Mesodermal cell (in vitro differentiated cells): ENCODE measurements around the gene MTAP. TPM values are rescaled to one million over a fixed set of nuclear protein-coding genes. Genes with fewer than 3 reads are reported as not detected.

Experiments
- H3K27ac ChIP-seq: 2 replicates; pipeline ENCODE4 v1.7.0; 2013; ENCODE audit warnings: mild to moderate bottlenecking, low read depth, low read length, moderate library complexity; ENCODE audit not compliant: severe bottlenecking
- H3K36me3 ChIP-seq: 2 replicates; pipeline ENCODE4 v1.7.1; 2013; ENCODE audit warnings: mild to moderate bottlenecking, low read length, moderate library complexity; ENCODE audit not compliant: control insufficient read depth, insufficient read depth
- H3K4me1 ChIP-seq: one replicate; pipeline ENCODE4 v1.7.1; 2013; ENCODE audit warnings: mild to moderate bottlenecking, low read length; ENCODE audit not compliant: insufficient read depth, control insufficient read depth, poor library complexity, severe bottlenecking
- H3K4me3 ChIP-seq: 2 replicates; pipeline ENCODE4 v1.7.0; 2013; ENCODE audit warnings: low read length, control low read depth, mild to moderate bottlenecking; ENCODE audit not compliant: insufficient read depth, poor library complexity, severe bottlenecking; ENCODE audit errors: extremely low read depth
- H3K9me3 ChIP-seq: 2 replicates; pipeline ENCODE4 v1.7.1; 2013; ENCODE audit warnings: mild to moderate bottlenecking, low read length, moderate library complexity; ENCODE audit not compliant: control insufficient read depth
- WGBS, 2 experiments: methylation state at CpG; one replicate each; pipeline ENCODE4 v1.1.5; 2013; ENCODE audit warnings: missing lambda C conversion rate in 2 of 2; ENCODE audit not compliant: insufficient coverage in 2 of 2; 5-methylcytosine and 5-hydroxymethylcytosine counted together
- polyA plus RNA-seq, 2 experiments: library from polyadenylated mRNA; stranded (reverse); fragments of 50-300 nt; gene quantifications; one replicate each; pipeline ENCODE4 v1.2.3, GENCODE V29; 2013

The MTAP gene
- polyA plus RNA-seq (2013, experiment 1 of 2): 30.3 TPM
- 25.1 TPM for polyA plus RNA-seq (2013, experiment 2 of 2)

GRCh38 chr9:21802418-21803000 is at the start of gene MTAP:
MTAP (plus strand) TSS chr9:21802636; CDS start chr9:21802749, 113 bp downstream.
- Histone ChIP-seq H3K27ac (peak within 1 kb of the TSS; percentile 87), H3K4me1 (peaks cover 8% of the 10 kb centered on the region), H3K36me3 (peaks cover 28% of the 10 kb centered on the region), H3K4me3 (peak within 1 kb of the TSS; percentile 77), H3K9me3 (no peaks in the 10 kb centered on the region)
- WGBS, 2 experiments: 0 to 1% methylated on average over 19 to 20 of the region's 48 CpGs

- no peaks in the 10 kb centered on the region for H3K36me3 ChIP-seq
- no peaks in the 10 kb centered on the region for H3K9me3 ChIP-seq
- WGBS, 2 experiments: no CpG with 5 or more reads among the region's 1 CpG
- H3K4me1 ChIP-seq: no peaks in the 10 kb centered on the region
- no peak overlapping the region for H3K27ac ChIP-seq
- no peak overlapping the region for H3K4me3 ChIP-seq
Measured at GRCh38 chr9:21753523-21753922, 48.9 kb upstream of the MTAP start.

- no peak overlapping the region for H3K27ac ChIP-seq
- no peaks in the 10 kb centered on the region for H3K36me3 ChIP-seq
- no peaks in the 10 kb centered on the region for H3K9me3 ChIP-seq
- no peaks in the 10 kb centered on the region for H3K4me1 ChIP-seq
- 50% methylated on average over 2 of the region's 2 CpGs; no CpG with 5 or more reads in 1 of the 2 experiments for WGBS, 2 experiments
- H3K4me3 ChIP-seq: no peak overlapping the region
Measured at GRCh38 chr9:21754741-21755140, 47.7 kb upstream of the MTAP start.

GRCh38 chr9:21758540-21758939 is 43.9 kb upstream of the MTAP start:
- no peaks in the 10 kb centered on the region for H3K4me1 ChIP-seq
- no peaks in the 10 kb centered on the region for H3K9me3 ChIP-seq
- H3K4me3 ChIP-seq: no peak overlapping the region
- no peak overlapping the region for H3K27ac ChIP-seq
- H3K36me3 ChIP-seq: no peaks in the 10 kb centered on the region
- no CpG with 5 or more reads among the region's 1 CpG for WGBS, 2 experiments

GRCh38 chr9:21761309-21761901 is 41.0 kb upstream of the MTAP start:
- Histone ChIP-seq H3K36me3 (no peaks in the 10 kb centered on the region), H3K9me3 (no peaks in the 10 kb centered on the region), H3K4me1 (no peaks in the 10 kb centered on the region), H3K4me3 (no peak overlapping the region), H3K27ac (no peak overlapping the region)
- WGBS, 2 experiments: 53% methylated on average over 2 of the region's 4 CpGs; no CpG with 5 or more reads in 1 of the 2 experiments

- Histone ChIP-seq H3K9me3 (no peaks in the 10 kb centered on the region), H3K4me1 (no peaks in the 10 kb centered on the region), H3K27ac (no peak overlapping the region), H3K4me3 (no peak overlapping the region), H3K36me3 (no peaks in the 10 kb centered on the region)
- WGBS, 2 experiments: 72 to 74% methylated on average over 2 of the region's 3 CpGs
Measured at GRCh38 chr9:21762064-21762463, 40.4 kb upstream of the MTAP start.

GRCh38 chr9:21764846-21765245 is 37.6 kb upstream of the MTAP start:
- Histone ChIP-seq H3K27ac (no peak overlapping the region), H3K4me3 (no peak overlapping the region), H3K36me3 (no peaks in the 10 kb centered on the region), H3K4me1 (no peaks in the 10 kb centered on the region), H3K9me3 (no peaks in the 10 kb centered on the region)
- 60 to 77% methylated on average over 3 of the region's 3 CpGs for WGBS, 2 experiments

- Histone ChIP-seq H3K27ac (no peak overlapping the region), H3K4me3 (no peak overlapping the region), H3K36me3 (no peaks in the 10 kb centered on the region), H3K4me1 (no peaks in the 10 kb centered on the region), H3K9me3 (no peaks in the 10 kb centered on the region)
- 57 to 63% methylated on average over 1 of the region's 2 CpGs for WGBS, 2 experiments
Measured at GRCh38 chr9:21766096-21766495, 36.3 kb upstream of the MTAP start.

GRCh38 chr9:21770871-21771560 is 31.4 kb upstream of the MTAP start:
- no CpG with 5 or more reads among the region's 1 CpG for WGBS, 2 experiments
- Histone ChIP-seq H3K4me3 (no peak overlapping the region), H3K27ac (no peak overlapping the region), H3K4me1 (no peaks in the 10 kb centered on the region), H3K9me3 (no peaks in the 10 kb centered on the region), H3K36me3 (no peaks in the 10 kb centered on the region)

- H3K9me3 ChIP-seq: no peaks in the 10 kb centered on the region
- 100% methylated on average over 1 of the region's 1 CpG; no CpG with 5 or more reads in 1 of the 2 experiments for WGBS, 2 experiments
- H3K4me3 ChIP-seq: no peak overlapping the region
- H3K36me3 ChIP-seq: no peaks in the 10 kb centered on the region
- H3K4me1 ChIP-seq: no peaks in the 10 kb centered on the region
- no peak overlapping the region for H3K27ac ChIP-seq
Measured at GRCh38 chr9:21777701-21778100, 24.7 kb upstream of the MTAP start.

- no peaks in the 10 kb centered on the region for H3K36me3 ChIP-seq
- H3K9me3 ChIP-seq: no peaks in the 10 kb centered on the region
- no peaks in the 10 kb centered on the region for H3K4me1 ChIP-seq
- H3K27ac ChIP-seq: no peak overlapping the region
- WGBS, 2 experiments: no CpG with 5 or more reads among the region's 1 CpG
- no peak overlapping the region for H3K4me3 ChIP-seq
Measured at GRCh38 chr9:21778304-21778703, 24.1 kb upstream of the MTAP start.
